NCI-H1417 treated with DMSO at 0.1 percent for 48 hours (cell line): Measurements from ENCODE around the gene CALR3.
A peak's percentile ranks its signal among the peaks of the same experiment; 100 is the strongest.
"Not testable (repeated sequence)": the region's sequence is repeated elsewhere in the genome, so short reads cannot be mapped to it uniquely, and the experiment has no call there.

Source experiments
- DNase-seq: peaks from one replicate; lab custom pipeline; 2025; lab: John Stamatoyannopoulos, UW

Gene CALR3, protein sequence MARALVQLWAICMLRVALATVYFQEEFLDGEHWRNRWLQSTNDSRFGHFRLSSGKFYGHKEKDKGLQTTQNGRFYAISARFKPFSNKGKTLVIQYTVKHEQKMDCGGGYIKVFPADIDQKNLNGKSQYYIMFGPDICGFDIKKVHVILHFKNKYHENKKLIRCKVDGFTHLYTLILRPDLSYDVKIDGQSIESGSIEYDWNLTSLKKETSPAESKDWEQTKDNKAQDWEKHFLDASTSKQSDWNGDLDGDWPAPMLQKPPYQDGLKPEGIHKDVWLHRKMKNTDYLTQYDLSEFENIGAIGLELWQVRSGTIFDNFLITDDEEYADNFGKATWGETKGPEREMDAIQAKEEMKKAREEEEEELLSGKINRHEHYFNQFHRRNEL

DNA sequence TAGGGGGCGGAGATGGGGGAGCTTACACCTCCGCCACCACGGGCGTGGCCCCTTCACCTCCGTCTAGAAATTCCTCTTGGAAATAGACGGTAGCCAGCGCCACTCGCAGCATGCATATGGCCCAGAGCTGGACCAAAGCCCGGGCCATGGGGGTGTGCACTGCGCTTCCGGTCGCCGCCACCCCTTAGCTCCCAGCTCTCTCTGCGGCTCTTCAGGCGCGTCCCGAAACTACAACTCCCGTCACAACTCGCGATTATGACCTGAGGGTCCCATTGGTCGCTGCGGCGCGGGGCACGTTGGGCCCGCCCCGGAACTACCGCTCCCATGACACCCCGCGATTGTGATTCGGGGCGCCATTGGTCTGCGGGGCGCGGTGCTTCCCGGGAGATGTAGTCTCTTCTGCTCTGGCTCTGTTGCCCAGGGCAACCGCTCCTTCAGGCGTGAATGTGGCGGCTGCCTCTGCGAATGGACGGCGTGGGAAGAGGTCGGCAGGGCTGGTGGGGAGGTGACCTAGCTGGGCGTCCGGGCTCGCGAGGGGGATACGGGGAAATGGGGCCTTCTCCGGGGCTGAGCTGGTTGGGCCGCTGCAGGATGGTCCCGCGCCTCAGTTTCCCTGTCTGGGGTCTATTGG, at the start of gene CALR3, which contains the start of gene C19orf44:
Gene CALR3 (minus strand): TSS at position 186 of the 631 bp plus-strand sequence. CDS start 38 bp downstream, at position 148.
Gene C19orf44 (plus strand): TSS at position 413 of the 631 bp plus-strand sequence. CDS start 4,399 bp downstream, outside the sequence.
- DNase-seq: peak; percentile 93

DNA sequence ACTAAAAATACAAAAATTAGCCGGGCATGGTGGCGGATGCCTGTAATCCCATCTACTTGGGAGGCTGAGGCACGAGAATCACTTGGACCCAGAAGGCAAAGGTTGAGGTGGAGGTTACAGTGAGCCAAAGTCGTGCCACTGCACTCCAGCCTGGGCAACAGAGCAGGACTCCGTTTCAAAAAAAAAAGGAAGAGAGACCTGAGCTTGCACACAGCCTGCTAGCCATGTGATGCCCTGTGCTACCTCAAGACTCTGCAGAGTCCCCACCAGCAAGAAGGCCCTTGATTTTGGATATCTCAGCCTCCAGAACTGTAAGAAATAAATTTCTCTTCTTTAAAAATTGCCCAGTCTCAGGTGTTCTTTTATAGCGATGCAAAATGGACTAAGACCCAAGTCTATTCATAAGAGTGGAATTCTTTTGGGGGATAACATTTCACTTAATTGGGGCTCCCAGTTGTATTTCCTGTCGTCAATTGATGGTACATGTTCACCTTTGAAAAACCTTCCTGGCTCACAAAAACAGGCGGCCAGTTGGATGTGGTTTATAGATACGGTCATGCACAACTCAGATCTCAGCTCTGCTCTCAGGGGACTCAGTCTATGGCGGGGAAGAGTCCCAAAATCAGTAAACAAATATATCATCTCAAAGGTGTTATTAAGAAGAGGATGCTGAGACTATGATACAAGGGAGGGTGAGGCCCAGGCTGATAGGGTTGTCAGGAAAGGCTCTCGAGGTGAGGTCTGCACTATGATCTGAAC, 48.7 kb upstream of the CALR3 start:
- DNase-seq: no peak

DNA sequence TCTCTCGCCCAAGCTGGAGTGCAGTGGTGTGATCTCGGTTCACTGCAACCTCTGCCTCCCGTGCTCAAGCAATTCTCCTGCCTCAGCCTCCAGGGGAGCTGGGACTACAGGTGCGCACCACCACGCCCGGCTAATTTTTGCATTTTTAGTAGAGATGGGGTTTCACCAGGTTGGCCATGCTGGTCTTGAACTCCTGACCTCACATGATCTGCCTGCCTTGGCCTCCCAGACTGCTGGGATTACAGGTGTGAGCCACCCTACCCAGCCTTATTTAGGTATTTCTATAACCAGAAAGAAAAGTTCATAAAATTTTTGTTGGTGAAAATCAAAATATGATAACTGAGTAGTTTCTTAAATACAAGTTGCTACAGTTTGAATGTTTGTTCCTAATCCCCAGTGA, 47.8 kb upstream of the CALR3 start:
- DNase-seq: not testable (repeated sequence)

DNA sequence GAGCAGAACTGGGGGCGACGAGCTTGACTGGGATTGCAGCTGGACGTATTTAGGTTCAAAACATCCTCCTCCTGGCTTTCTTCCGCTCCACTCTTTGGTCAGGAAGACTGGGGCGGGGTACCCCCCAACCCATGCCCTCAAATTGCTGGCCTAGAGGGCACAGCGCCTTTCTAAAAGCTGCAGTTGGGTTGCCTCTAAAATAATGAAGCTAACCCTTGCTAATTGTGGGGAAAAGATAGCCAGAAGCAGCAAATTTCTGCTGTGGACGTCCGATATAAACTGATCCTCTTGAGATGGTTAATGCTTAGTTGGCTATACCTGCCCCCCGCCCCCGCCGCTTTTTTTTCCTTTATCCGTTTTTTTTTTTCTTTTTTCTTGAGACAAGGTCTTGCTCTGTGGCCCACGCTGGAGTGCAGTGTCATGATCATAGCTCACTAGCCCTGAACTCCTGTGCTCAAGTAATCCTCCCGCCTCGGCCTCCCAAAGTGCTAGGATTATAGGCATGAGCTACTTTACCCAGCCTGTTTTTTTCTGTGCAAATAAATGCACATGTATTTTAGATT, 47.0 kb upstream of the CALR3 start:
- DNase-seq: no peak

DNA sequence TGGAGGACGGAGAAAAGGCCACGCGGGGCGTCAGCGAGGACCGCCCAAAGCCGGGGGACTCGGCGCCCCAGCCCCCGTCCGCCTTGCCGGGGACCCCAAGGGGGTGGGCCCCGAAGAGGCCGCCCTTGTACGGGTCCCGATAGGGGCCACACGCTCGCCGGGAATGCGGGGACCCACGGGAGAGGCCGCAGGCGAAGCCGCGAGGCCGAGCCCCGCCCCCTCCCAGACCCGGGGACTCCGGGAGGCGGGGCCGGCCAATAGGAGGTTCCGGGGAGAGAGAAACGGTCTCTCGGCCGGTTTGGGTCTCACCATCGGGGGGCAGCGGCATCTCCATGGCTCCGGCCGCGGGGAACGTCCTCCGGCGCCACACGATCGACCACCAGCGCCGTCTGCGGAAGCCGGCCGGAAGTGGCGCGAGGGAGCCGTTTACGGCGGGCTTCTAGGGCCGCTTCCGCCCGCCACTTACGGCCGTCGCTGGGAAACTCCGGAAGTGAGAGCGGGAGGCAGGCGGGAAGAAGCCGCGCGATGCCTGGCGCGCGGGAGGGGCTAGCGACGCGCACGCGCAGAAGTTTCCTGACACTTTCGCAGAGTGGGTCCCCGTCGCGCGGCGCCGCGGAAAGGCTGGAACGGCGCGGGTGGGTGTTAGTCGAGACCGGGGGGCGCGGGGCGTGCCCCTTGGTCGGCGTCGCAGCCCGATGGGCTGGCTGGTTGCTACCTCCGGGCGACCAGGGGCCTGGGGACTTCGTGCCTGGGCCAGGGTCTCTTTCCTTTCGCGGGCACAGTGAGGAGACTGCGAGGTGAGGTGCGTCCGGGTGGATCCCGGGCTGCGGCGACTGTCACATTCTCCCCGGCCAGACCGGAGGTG, 46.3 kb upstream of the CALR3 start, which contains the start of gene CHERP:
Gene CHERP (minus strand): TSS at position 393 of the 865 bp plus-strand sequence. CDS start 59 bp downstream, at position 334.
- peak; percentile 63 for DNase-seq

DNA sequence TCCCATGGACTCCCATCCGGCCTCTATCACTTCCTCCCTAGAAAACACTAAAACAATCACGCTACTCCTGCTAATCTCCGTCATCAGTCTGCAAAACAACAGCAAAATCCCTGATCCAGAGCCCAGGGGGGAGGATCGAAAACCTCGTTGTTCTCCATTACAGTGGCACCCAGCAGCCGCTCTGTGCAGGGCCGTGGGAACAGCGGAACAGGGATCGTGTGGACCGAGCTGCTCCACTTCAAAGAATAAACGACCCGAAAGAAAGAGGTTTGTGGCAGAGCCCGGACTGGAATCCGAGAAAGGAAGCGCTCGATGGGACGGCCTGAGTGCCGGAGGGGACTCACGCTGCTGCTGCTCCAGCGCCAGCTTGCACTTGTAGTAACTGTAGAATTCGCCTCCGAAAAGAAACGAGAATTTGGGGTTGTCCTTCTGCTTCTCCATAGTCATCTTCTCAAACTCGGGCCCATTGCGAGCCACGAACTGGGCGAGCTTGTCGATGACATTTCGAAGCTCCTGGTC, 45.6 kb upstream of the CALR3 start:
- DNase-seq: no peak

DNA sequence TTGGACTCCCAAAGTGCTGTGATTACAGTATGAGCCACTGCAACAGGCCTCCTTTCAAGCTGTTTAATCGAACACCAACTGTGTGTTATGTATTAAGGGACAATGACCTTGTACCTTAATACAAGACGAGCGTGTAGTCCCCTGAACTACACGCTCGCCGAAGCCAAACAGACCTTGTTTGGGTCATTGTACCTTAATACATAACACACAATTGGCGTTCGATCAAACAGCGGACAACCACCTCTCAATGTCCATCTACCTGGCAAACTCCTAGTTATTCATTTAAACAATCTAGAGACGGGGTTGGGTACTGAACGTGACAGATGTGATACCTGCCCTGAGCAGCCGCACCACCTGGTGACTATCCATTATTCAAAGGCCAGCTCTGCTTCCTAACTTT, 45.0 kb upstream of the CALR3 start:
- no peak for DNase-seq

DNA sequence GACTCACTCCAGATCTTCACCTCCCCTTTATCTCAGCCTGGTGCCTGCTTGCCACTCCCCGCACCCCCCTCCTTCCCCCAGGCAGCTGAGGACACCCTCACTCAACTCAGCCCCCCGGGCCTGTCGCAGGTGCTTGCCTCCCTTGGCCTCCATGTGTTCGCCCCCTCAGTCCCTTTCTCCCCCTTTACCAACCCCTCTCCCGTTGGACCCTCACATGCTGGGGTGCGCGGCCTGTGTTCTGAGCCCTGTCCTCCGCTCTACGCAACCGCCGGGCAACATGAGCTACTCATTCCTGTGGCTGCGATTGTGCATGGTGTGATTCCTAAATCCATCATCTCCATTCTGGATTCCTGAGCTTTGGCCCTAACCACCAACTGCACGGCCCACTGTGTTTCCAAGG, 41.1 kb upstream of the CALR3 start:
- DNase-seq: no peak

DNA sequence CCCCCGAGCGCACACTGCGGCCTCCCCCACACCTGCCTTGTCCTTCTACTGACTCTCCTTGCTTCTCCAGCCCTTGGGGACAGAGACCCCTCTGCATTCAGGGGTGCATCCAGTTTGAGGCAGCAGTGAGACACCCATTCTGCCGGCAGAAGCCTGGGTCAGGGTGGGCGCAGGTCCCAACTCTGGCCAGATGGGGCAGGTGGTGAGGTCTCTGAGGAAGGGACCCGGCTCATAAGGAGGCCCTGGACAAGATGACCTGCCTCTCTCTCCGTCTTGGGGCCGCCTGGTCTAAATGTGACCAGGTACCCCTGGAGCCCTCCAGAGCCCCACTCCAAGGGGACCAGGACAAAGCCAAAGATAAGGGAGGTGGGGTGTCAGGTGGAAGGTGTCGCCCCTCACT, 40.2 kb upstream of the CALR3 start:
- no peak for DNase-seq

DNA sequence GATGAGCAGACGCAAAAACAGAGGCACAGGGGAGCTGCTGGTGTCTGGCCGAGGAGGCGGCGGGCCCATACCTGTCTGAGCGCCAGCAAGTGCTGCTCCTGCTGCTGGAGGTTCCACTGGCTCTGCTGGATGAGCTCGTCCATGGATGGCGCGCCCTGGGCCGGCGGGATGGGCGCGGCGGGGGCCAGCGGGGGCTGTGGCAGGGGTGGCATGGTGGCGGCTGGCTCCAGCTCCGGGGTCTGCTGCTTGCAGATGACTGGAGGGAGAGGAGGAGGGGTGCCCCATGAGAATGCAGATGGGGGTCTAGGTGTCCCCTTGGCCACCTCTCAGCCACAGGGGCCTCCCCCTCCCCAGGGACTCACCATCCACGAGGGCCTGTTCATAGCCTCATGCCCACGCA, 39.4 kb upstream of the CALR3 start:
- DNase-seq: no peak

DNA sequence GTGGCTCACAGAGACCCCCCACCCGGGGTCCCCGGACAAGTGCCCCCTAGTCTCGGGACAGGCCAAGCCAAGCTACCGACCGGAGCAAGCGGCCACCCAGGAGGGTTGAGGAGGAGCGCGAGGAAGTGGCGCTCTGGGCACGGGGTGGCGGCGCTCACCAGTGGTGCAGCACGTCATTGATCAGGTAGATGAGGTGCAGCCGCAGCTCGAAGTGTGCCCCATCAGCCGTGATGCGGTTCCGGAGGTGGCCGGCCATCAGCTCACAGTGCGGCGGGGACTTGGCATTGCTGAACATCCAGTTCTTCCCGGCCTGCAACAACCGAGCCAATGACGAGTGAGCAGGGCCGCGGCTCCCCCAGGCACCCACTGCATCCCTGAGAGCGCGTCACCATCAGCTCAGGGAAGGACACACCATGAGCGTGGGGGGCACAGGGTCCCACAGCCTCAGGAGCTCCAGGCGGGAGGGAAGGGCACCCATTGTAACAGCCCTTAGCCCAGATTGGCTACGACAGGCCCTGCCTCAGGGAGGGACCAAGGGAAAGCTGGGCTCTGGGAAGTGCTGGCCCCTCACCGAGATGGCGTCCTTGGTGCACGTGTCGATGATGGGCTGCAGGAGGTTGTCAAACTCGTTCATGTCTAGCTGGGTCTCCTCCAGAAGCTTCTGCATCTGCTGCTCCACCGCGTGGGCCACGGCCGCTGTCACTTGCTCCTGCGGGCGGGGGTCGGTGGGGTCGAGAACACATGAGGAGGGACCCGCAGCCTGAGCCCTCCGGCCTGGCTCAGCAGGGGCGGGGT, 36.7 kb upstream of the CALR3 start:
- no peak for DNase-seq

DNA sequence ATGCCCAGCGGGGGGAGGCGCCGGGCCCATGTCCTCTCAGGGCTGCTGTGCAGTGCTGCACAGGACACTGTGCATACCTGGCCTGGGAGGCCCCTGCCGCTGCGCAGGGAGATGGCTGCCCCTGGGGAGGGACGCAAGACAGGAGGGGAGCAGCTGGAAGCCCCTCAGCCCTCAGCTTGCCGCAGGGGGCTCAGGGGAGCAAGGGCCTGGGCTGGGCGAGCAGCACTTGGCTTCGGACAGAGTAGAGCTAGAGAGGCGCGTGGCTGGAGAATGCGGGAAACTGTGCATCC, 35.4 kb upstream of the CALR3 start:
- no peak for DNase-seq

DNA sequence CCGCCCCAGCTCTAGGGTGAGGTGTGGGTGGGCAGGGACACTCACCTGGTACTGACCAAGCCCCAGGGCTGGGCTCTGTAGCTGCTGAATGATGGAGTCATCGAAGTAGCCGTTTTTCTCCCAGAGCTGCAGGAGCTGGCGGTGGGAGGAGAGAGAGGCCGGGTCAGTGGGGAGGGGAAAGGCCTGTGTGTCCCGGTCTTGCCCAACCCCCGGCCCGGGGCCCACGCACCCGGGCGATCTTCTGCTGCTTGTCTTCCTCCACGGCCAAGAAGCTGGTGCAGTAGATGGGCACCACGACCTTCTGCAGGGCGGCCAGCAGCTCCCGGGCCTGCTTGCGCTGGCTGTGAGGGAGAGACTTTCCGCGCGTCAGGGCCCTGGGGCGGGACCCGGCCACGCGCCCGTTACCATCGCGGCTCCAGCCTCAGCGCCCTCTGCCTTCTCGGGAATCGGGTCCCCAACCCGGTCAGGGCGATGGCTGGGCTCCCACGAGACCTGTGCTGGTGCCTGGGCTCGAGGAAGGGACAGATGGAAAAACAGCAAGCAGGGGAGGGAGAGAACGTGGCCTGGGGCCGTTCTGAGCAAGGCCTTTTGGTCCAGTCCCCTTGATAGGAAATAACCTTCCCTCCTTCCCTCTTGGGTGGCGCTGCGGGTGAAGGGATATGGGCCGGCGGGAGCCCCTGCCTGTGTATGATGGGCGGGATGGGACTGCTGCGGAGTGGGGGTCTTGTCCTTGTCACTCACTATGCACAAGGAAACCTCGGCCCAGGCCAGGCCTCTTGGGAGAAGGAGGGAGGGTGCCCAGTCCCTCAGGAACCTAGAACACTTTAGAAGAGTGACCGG, 34.8 kb upstream of the CALR3 start:
- DNase-seq: no peak

DNA sequence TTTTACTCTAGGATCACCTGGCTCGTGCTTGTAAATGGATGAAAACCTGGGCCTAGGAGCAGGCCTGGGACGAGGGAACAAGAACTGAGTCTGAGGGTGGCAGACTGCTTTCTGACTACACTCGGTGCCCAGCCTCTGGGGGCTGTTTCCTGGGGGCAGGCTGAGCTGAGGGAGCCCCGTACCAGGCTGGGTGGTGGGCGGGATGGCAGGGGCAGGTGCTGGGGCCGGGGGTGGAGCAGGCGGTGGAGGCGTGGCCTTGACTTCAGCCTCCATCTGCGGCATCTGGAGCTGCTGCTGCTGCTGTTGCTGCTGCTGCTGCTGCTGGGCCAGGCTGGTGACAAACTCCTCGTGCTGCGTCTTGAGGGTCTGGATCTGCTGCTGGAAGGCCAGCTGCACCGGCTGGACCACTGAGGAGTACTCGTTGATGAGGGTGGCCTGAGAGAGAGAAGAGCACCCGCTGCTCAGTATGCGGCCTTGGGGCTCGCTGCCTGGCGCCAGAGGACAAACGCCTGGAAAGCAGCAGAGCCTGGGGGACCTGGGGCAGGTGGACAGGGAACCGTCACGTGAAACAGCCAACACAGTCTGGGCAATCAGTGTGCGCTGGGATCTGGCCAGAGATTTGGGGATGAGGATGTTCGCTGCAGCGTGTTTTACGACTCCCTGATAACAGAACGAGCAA, 33.6 kb upstream of the CALR3 start:
- no peak for DNase-seq

DNA sequence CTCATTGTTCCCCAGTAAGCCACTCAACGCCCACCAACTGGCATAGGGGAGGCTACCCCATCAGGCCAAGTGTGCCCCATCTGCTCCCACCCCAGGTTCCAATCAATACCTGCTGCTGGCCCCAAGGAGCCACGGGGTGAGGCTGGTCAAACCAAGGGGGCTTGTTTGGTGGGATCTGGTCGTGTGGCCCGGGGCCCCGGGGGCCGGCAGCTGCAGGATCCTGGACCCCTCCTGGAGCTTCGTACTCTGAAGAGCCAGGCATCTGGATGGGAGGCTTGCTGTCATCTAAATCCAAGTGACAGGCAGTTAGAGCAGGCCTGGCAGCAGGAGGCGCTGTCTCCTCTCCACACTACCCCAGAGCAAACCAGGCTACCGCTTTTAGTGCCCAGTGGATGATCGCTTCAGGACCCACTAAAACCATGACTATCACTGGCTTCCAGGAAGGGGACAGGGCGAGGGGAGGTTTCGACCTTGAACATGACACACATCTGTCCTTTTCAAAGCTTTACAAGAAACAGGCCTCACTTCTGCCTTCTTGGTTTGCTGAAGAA, 32.1 kb upstream of the CALR3 start:
- DNase-seq: no peak

DNA sequence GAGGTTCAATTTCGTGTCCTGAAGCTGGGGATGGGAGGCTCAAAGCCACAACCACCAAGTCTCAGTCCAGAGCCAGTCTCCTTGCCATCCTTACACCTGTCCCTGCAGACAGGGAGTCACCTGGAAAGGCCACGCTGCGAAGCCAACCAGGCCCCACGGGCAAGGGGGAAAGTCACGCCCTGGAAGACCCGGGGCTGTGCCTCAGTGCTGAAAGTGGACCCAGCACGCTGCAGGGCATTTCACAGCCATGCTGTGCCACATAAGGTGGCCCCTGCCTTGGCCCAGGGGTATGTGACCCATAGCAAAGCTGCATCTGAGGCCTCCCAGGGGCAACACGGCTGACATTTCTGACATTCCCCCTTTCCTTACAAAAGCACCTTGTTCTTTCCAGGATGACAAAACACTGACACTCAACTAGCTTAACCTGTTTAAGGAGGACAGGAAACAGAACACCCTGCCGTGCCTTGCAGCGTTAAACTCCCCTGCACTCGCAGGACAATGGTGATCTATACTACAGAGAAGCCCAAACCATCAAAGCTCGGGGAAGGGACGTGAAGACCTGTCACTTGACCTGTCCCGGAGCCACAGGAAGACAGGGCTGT, 31.5 kb upstream of the CALR3 start:
- no peak for DNase-seq

DNA sequence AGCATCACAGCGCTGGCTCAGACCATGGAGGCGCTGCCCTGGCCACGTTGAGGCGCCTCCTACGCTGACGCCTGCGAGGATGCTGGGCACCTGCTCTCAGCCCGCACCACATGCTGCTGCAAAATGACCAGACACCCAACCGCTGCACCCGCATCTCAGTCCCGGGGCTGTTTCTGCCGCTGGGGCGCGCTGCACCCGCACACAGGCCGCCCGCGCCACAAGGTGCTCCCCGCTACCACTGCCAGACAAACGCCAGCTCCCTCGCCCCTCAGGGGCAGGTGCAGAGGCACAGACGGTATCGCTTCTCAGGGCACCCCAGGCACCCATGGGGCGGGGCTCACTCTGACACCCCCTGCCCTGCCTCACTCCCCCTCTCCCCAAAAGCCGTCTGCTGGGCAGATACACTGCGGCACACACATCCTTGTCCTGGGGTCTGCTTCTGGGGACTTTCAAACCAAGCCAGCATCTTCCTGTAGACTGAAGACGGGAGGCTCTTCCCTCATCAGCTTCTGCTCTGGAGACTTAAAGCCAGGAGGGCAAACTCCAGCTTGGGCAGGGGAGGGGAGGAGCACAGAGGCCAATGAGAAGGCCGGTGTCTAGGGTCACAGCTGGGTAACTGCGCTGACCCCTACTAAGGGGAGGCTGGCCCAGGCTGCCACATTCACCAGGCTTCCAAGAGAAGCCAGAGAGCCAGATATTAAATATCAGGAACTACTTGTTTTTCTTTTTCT, 29.9 kb upstream of the CALR3 start:
- DNase-seq: no peak
